Lower leg skin (tissue), 4 donors: ENCODE data around the gene TADA2A. TPM values are rescaled to one million over a fixed set of nuclear protein-coding genes. Genes with fewer than 3 reads are reported as not detected.

Experiments
- DNase-seq, 2 donors: peaks; one replicate each; pipeline ENCODE4 v3.0.0-alpha.2; 2019; ENCODE audit warnings: low spot score in 2 of 2
- H3K4me3 ChIP-seq: fragments of 200-600 bp; sonication (generic); 2 replicates; pipeline ENCODE4 v1.5.1; 2017; ENCODE audit warnings: mild to moderate bottlenecking, low read depth; ENCODE audit not compliant: poor library complexity, severe bottlenecking
- POLR2A ChIP-seq, 2 donors: fragments of 450-650 bp; IDR thresholded peaks; one replicate each; pipeline ENCODE4 v1.6.1; 2016 to 2017; ENCODE audit warnings: antibody characterized with exemption in 2 of 2, mild to moderate bottlenecking in 1 of 2, moderate library complexity in 1 of 2
- WGBS, 2 donors: methylation state at CpG; one replicate each; pipeline ENCODE4 v1.1.5; 2018; 5-methylcytosine and 5-hydroxymethylcytosine counted together
- intact Hi-C: fragments of 100-400 bp; cut with DNase I; formaldehyde crosslinking; loops from one replicate; pipeline ENCODE4 v1.15.0; 2023; ENCODE audit warnings: low total_unique reads
- total RNA-seq, 4 donors: library from RNA; depleted of rRNA; stranded (reverse); fragments of >200 nt; gene quantifications; one replicate each; pipeline ENCODE4 v1.1.0, GENCODE V29; 2016
- TF ChIP-seq, protein P1 (sequence below), 3 donors: fragments of 450-650 bp; IDR thresholded peaks; one replicate each; pipeline ENCODE4 v1.5.1; 2016; ENCODE audit warnings: antibody characterized with exemption in 3 of 3, mild to moderate bottlenecking in 3 of 3, moderate library complexity in 2 of 3

TADA2A gene
- total RNA-seq, 4 donors from 2014 or later: 10.2 to 17.4 (median 14.4) TPM

DNA sequence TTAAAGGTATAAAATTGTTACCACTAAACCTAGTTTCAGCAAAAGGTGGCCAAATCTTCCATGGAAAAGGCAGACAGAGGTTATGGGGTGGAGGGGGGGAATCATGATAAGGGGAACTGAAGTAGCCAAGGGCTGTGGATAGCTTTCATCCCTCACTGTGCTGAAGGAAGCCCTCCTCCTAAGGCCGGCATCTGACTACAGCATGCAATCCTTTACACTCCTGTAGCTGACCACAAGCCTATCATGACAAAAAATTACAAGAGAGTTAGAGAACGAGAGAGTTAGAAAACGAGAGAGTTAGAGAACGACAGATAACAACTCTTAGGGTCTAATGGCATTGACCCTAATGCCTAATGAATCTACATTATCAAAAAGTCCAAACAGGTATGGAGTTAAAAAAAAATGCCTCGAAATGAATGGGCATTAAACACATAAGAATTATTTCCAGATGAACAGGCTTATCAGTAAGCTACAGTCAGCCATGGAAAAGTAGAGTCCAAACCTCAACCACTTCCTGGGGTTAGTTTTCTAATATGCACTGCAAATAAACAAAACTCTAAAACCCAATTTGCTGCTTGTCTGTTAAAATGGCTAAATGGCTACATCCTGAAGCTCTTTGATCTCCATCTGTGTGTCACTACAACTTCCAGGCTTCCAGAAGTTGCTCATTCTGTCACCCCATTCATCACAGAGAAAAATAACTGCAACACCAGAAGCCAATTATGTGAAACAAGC, 112.7 kb downstream of the TADA2A start:
- H3K4me3 ChIP-seq: no peak overlapping the region
- intact Hi-C loops: no loop called here
- DNase-seq: no peak
- WGBS, 2 donors: 78 to 81% methylated on average over 5 of the region's 5 CpGs
- no peak for TF ChIP-seq POLR2A (IDR thresholded peaks at IDR 0.05)
- TF ChIP-seq, protein P1, sequence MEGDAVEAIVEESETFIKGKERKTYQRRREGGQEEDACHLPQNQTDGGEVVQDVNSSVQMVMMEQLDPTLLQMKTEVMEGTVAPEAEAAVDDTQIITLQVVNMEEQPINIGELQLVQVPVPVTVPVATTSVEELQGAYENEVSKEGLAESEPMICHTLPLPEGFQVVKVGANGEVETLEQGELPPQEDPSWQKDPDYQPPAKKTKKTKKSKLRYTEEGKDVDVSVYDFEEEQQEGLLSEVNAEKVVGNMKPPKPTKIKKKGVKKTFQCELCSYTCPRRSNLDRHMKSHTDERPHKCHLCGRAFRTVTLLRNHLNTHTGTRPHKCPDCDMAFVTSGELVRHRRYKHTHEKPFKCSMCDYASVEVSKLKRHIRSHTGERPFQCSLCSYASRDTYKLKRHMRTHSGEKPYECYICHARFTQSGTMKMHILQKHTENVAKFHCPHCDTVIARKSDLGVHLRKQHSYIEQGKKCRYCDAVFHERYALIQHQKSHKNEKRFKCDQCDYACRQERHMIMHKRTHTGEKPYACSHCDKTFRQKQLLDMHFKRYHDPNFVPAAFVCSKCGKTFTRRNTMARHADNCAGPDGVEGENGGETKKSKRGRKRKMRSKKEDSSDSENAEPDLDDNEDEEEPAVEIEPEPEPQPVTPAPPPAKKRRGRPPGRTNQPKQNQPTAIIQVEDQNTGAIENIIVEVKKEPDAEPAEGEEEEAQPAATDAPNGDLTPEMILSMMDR (IDR thresholded peaks at IDR 0.05): no peak

- WGBS, 2 donors: 81 to 87% methylated on average over 8 of the region's 8 CpGs
- H3K4me3 ChIP-seq: no peak overlapping the region
- intact Hi-C loops: no loop called here
- no peak for DNase-seq
- TF ChIP-seq, protein P1 (IDR thresholded peaks at IDR 0.05): no peak
- no peak for TF ChIP-seq POLR2A (IDR thresholded peaks at IDR 0.05)
Observed at GRCh38 chr17:37520174-37520573, 113.5 kb downstream of the TADA2A start.

GRCh38 chr17:37521821-37522220, 115.1 kb downstream of the TADA2A start:
- intact Hi-C loops: no loop called here
- WGBS, 2 donors: 93 to 94% methylated on average over 5 of the region's 5 CpGs
- DNase-seq: no peak
- no peak for TF ChIP-seq POLR2A (IDR thresholded peaks at IDR 0.05)
- TF ChIP-seq, protein P1 (IDR thresholded peaks at IDR 0.05): no peak
- H3K4me3 ChIP-seq: no peak overlapping the region

GRCh38 chr17:37523715-37524219, 117.1 kb downstream of the TADA2A start:
- no peak for TF ChIP-seq POLR2A (IDR thresholded peaks at IDR 0.05)
- intact Hi-C loops: no loop called here
- WGBS, 2 donors: 81 to 88% methylated on average over 8 of the region's 8 CpGs
- peak in 1 of 2 donors; percentile 79 for DNase-seq
- H3K4me3 ChIP-seq: no peak overlapping the region

DNA sequence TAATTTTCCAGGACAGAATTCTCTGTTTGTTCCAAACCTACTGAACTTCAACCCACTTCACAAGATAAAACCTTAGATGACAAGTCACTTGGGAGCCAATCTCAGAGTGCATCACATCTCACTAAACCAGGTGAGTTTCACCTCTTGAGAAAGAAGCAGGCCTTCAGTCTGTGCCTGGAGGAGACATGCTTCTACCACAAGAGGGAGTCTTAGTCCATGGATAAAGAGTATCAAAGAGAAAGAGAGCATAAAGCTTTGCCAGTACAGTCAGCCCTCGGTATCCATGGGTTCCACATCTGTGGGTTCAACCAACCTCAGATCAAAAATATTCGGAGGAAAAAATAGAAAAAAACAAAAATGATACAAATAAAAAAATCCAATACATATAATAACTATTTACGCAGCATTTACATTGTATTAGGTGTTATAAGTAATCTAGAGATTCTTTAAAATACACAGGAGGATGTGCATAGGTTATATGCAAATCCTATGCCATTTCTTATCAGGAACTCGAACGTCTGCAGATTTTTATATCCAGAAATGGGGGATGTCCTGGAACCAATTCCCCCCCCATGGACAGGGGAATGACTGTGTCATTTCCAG, 120.7 kb downstream of the TADA2A start:
- peak in 1 of 2 donors; percentile 18 for DNase-seq
- 61 to 64% methylated on average over 5 of the region's 5 CpGs for WGBS, 2 donors
- TF ChIP-seq POLR2A (IDR thresholded peaks at IDR 0.05): no peak
- TF ChIP-seq, protein P1 (IDR thresholded peaks at IDR 0.05): no peak
- H3K4me3 ChIP-seq: no peak overlapping the region
- intact Hi-C loops: no loop called here

Other genes with a start within 250 kb of the TADA2A start
- gene C17orf78, start 30.9 kb upstream of the TADA2A start, total RNA-seq: not detected
- 10 to 100 TPM; 24.2 to 35.7 (median 31.0) TPM for gene ACACA, start 50 bp upstream of the TADA2A start, total RNA-seq
- gene DUSP14, start 83.0 kb downstream of the TADA2A start, total RNA-seq: 100 to 1,000 TPM in 3 of 4 donors, 10 to 100 TPM in 1; 76.5 to 133 (median 115) TPM
- gene SYNRG, start 202.5 kb downstream of the TADA2A start, total RNA-seq: 10 to 100 TPM; 23.3 to 40.7 (median 24.5) TPM
- 10 to 100 TPM; 18.1 to 20.4 (median 19.4) TPM for gene DDX52, start 236.6 kb downstream of the TADA2A start, total RNA-seq